Gastroesophageal sphincter (tissue), 4 donors: ENCODE measurements around the gene DTHD1. TPM values are rescaled to one million over a fixed set of nuclear protein-coding genes. Genes with fewer than 3 reads are reported as not detected.
A peak's percentile ranks its signal among the peaks of the same experiment; 100 is the strongest.

ENCODE experiments used
- ATAC-seq: fragments of 150-250 bp; one replicate; pipeline ENCODE4 v1.9.1; 2016; ENCODE audit warnings: mild to moderate bottlenecking, moderate library complexity
- H3K27ac ChIP-seq, 4 donors: fragments of 200-600 bp; sonication (generic) in 3 of 4; 1 replicate in 3 of 4; 2 replicates in 1 of 4; pipeline ENCODE4 v1.5.1; 2016 to 2019
- H3K27me3 ChIP-seq: fragments of 200-600 bp; sonication (generic); one replicate; pipeline ENCODE4 v1.5.1; 2019
- H3K36me3 ChIP-seq, 2 donors: fragments of 200-600 bp; sonication (generic); one replicate each; pipeline ENCODE4 v1.5.1; 2019; ENCODE audit warnings: control low read depth in 1 of 2
- H3K4me1 ChIP-seq, 3 donors: fragments of 200-600 bp; sonication (generic); 1 replicate in 2 of 3; 2 replicates in 1 of 3; pipeline ENCODE4 v1.5.1; 2016 to 2019; ENCODE audit warnings: control low read depth in 2 of 3
- H3K4me3 ChIP-seq, 2 donors: fragments of 200-600 bp; sonication (generic); one replicate each; pipeline ENCODE4 v1.5.1; 2019; ENCODE audit warnings: mild to moderate bottlenecking in 1 of 2, moderate library complexity in 1 of 2
- H3K9me3 ChIP-seq, 3 donors: fragments of 200-600 bp; sonication (generic); one replicate each; pipeline ENCODE4 v1.5.1; 2017 to 2019; ENCODE audit warnings: control low read depth in 2 of 3
- EP300 ChIP-seq: sonication (generic); formaldehyde crosslinking; IDR thresholded peaks from one replicate; pipeline ENCODE4 v1.6.1; 2017; ENCODE audit warnings: antibody characterized with exemption, mild to moderate bottlenecking
- POLR2A ChIP-seq, 2 donors: fragments of 450-650 bp; IDR thresholded peaks; one replicate each; pipeline ENCODE4 v1.6.1; 2017; ENCODE audit warnings: antibody characterized with exemption in 2 of 2, mild to moderate bottlenecking in 2 of 2, moderate library complexity in 1 of 2
- POLR2AphosphoS5 ChIP-seq: sonication (generic); formaldehyde crosslinking; IDR thresholded peaks from one replicate; pipeline ENCODE4 v1.6.1; 2017; ENCODE audit warnings: antibody characterized with exemption
- WGBS, 2 donors: methylation state at CpG; one replicate each; pipeline ENCODE4 v1.1.5; 2018; ENCODE audit warnings: low coverage in 1 of 2; 5-methylcytosine and 5-hydroxymethylcytosine counted together
- total RNA-seq, 4 donors: library from RNA; depleted of rRNA; stranded (reverse); fragments of >200 nt; gene quantifications; one replicate each; pipeline ENCODE4 v1.1.0, GENCODE V29; 2016
- TF ChIP-seq, protein P1 (sequence below), 4 experiments: fragments of 200-600 bp in 2 of 4; fragments of 450-650 bp in 2 of 4; sonication (generic) in 1 of 4; IDR thresholded peaks; one replicate each; pipeline ENCODE4 v1.5.1; 2017 to 2019; ENCODE audit warnings: antibody characterized with exemption in 4 of 4, mild to moderate bottlenecking in 2 of 4, moderate library complexity in 2 of 4

Gene DTHD1
- total RNA-seq, 4 donors from 2014 or later: 0.15 to 0.81 TPM; not detected in 2

DNA sequence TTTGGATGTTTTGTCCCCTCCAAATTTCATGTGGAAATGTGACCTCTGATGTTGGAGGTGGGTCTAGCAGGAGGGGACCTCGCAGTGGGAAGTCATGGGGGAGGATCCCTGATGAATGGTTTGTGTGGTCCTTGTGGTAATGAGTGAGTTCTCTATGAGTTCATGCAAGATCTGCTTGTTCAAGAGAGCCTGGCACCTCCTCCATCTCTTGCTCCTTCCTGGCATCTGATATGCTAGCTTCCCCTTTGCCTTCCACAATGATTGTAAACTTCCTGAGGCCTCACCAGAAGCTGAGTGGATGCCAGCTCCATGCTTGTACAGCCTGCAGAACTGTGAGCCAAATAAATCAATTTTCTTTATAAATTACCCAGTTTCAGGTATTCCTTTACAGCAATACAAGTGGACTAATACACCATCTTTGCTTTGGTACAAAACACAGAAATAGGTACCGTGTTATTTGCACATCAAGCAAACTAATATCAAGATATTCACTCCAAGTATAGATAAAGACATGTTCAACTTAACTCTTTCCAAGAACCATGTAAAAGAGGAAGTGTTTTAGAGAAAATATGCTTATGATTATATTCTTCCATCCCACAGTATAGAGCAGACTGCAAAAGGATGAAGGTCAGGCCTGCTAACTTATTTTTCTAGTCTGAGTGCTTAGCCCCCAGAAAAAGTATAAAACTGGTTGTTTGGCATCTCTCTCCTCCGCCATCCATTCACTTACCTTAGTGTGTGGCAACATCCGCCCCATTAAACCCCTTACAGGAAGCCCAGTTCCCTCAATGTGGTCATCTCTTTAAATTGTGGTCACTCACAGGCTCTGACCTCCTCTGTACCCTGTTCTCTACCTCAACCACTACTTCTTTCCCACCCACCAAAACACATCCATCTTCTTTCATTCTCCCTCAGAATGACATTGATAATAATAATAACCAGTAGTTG, 43.8 kb upstream of the DTHD1 start:
- H3K9me3 ChIP-seq: peaks cover 0 to 11% (median 0%) of the 10 kb centered on the region in 3 donors
- H3K36me3 ChIP-seq: no peaks in the 10 kb centered on the region
- ATAC-seq: no peak
- H3K4me1 ChIP-seq: no peaks in the 10 kb centered on the region
- WGBS, 2 donors: 76 to 96% methylated on average over 4 of the region's 4 CpGs
- no peak overlapping the region for H3K27ac ChIP-seq
- TF ChIP-seq POLR2A (IDR thresholded peaks at IDR 0.05) (no peak), EP300 (no peak), POLR2AphosphoS5 (no peak)
- TF ChIP-seq, protein P1, sequence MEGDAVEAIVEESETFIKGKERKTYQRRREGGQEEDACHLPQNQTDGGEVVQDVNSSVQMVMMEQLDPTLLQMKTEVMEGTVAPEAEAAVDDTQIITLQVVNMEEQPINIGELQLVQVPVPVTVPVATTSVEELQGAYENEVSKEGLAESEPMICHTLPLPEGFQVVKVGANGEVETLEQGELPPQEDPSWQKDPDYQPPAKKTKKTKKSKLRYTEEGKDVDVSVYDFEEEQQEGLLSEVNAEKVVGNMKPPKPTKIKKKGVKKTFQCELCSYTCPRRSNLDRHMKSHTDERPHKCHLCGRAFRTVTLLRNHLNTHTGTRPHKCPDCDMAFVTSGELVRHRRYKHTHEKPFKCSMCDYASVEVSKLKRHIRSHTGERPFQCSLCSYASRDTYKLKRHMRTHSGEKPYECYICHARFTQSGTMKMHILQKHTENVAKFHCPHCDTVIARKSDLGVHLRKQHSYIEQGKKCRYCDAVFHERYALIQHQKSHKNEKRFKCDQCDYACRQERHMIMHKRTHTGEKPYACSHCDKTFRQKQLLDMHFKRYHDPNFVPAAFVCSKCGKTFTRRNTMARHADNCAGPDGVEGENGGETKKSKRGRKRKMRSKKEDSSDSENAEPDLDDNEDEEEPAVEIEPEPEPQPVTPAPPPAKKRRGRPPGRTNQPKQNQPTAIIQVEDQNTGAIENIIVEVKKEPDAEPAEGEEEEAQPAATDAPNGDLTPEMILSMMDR (IDR thresholded peaks at IDR 0.05): no peak
- no peak overlapping the region for H3K4me3 ChIP-seq
- H3K27me3 ChIP-seq: no peaks in the 10 kb centered on the region

GRCh38 chr4:36241771-36242170, 39.6 kb upstream of the DTHD1 start:
- H3K36me3 ChIP-seq: no peaks in the 10 kb centered on the region
- TF ChIP-seq, protein P1 (IDR thresholded peaks at IDR 0.05): no peak
- TF ChIP-seq EP300: no peak
- no peak for TF ChIP-seq POLR2AphosphoS5
- TF ChIP-seq POLR2A (IDR thresholded peaks at IDR 0.05): no peak
- peaks cover 0 to 11% (median 0%) of the 10 kb centered on the region in 3 donors for H3K9me3 ChIP-seq
- H3K27me3 ChIP-seq: peaks cover 30% of the 10 kb centered on the region
- H3K4me1 ChIP-seq: peaks cover 0 to 10% (median 0%) of the 10 kb centered on the region in 3 donors
- peak overlapping the region; percentile 17 to 63 for H3K4me3 ChIP-seq
- ATAC-seq: no peak
- 45 to 68% methylated on average over 2 of the region's 2 CpGs for WGBS, 2 donors
- H3K27ac ChIP-seq: no peak overlapping the region

GRCh38 chr4:36242629-36243354, 38.6 kb upstream of the DTHD1 start:
- 46 to 52% methylated on average over 7 of the region's 7 CpGs for WGBS, 2 donors
- Histone ChIP-seq H3K9me3 (peaks cover 0 to 2% (median 0%) of the 10 kb centered on the region in 3 donors), H3K4me3 (peak overlapping the region; percentile 40 to 63), H3K4me1 (peaks cover 0 to 10% (median 0%) of the 10 kb centered on the region in 3 donors), H3K27me3 (peaks cover 30% of the 10 kb centered on the region), H3K36me3 (no peaks in the 10 kb centered on the region), H3K27ac (no peak overlapping the region)
- TF ChIP-seq POLR2A (IDR thresholded peaks at IDR 0.05) (no peak), POLR2AphosphoS5 (no peak)
- TF ChIP-seq, protein P1 (IDR thresholded peaks at IDR 0.05): no peak
- no peak for ATAC-seq

DNA sequence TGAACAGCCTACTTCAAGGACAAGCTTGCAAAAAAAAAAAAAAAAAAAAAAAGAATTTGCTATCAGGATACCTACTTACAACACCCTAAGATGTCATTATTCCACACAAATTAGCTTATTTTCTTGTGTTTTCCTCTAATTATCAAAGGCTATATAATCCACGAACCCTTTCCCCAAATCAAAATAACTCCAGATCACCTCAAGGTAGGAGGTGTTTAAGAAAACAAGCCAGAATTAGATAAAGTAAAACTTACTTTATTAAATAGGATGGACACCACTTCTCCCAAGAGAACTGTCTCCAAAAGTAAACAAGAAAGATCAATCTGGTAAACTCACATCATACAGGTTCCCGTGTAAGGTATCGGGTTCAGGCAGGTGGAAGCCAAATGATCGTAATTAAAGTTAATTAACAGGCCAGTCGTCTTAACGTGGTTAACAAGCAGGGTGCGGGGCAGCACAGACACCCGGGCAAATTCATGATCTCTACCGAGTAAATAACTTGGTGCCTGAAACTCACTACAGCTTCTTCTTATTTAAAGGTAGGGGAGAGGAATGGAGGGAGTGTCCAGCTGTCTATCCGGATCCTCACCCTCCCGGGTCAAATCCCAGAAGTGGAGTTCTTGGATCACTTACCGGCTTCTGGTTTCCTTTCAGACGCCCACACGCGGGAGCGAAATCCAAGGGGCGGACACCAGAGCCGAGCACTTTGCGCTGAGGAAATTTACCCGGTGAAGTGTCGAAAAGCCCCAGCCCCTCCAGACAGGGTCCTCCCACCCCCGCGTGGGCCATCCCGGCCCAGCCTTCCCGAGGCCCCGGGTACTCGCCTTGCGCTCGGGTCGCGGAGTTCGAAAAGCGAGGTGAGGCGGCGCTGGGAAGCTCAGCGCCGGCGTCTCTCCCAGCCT, 37.8 kb upstream of the DTHD1 start:
- peak overlapping the region in 3 of 4 donors; percentile 75 to 87 (median 76) for H3K27ac ChIP-seq

More for the DNA sequence above, 37.8 kb upstream of the DTHD1 start:
- TF ChIP-seq POLR2AphosphoS5: no peak
- TF ChIP-seq, protein P1 (IDR thresholded peaks at IDR 0.05): no peak
- no peak for TF ChIP-seq EP300
- TF ChIP-seq POLR2A (IDR thresholded peaks at IDR 0.05): no peak
- Histone ChIP-seq H3K4me3 (peak overlapping the region; percentile 40 to 63), H3K4me1 (peaks cover 0 to 10% (median 0%) of the 10 kb centered on the region in 3 donors), H3K9me3 (no peaks in the 10 kb centered on the region), H3K27me3 (peaks cover 30% of the 10 kb centered on the region), H3K36me3 (no peaks in the 10 kb centered on the region)
- peak; percentile 32 for ATAC-seq
- 8 to 15% methylated on average over 10 to 16 of the region's 38 CpGs for WGBS, 2 donors
